ENCODE data around the gene PLPP4.

GRCh38 chr10:120423431-120424197, 33.4 kb upstream of the PLPP4 start:
- TF ChIP-seq CTCF (IDR thresholded peaks at IDR 0.05) (peak; percentile 41 to 69 (median 56)), POLR2A (IDR thresholded peaks at IDR 0.05) (no peak)
